ENCODE data around the gene PYDC2.

PYDC2 gene

DNA sequence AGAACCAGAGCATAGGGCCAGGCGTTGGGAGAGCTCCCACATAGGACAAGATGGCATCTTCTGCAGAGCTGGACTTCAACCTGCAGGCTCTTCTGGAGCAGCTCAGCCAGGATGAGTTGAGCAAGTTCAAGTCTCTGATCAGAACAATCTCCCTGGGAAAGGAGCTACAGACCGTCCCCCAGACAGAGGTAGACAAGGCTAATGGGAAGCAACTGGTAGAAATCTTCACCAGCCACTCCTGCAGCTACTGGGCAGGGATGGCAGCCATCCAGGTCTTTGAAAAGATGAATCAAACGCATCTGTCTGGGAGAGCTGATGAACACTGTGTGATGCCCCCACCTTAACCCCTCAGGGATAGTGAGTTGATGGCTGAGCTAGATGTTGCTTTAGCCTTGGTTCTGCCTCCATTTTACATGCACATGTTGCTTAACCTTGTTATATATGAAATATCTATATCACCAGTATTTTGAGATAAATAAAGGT is at the start of gene PYDC2:
TSS of gene PYDC2 (plus strand) at position 51 of the 483 bp plus-strand sequence. CDS start at position 51, 0 bp downstream.
- Histone ChIP-seq H3K4me1 (no peaks in the 10 kb centered on the region; a peak in 2 of 20 replicates), H3K36me3 (no peaks in the 10 kb centered on the region), H4K20me1 (no peaks in the 10 kb centered on the region), H3K9ac (no peak within 1 kb of the TSS), H3K27ac (no peak within 1 kb of the TSS), H3K4me3 (no peak within 1 kb of the TSS), H3K27me3 (no peaks in the 10 kb centered on the region), H3K4me2 (no peak within 1 kb of the TSS), H3K9me3 (replicated peaks in 1 of 11) (no peaks in the 10 kb centered on the region)
- no peak for TF ChIP-seq Cebpa-rat (IDR thresholded peaks at IDR 0.05)

DNA sequence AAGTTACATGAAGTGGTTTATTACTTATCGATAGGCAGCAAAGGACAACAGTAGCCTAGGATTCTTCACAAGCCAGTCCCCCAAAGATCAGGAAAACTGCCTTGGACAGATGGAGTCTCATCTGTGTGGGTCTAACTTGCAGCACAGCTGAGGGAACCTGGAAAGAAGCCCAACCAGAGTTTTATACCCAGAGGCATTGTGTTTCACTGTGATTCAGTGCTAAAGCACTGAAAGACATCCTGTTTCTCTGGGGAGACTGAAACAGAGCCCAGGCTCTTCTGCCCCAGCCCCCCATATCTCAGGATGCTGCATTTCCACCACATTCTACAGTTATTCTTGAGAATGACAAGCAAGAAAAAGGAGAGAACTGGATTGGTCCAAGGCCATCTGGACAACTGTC is 48.2 kb upstream of the PYDC2 start:
- H3K9me3 ChIP-seq (replicated peaks in 1 of 11): peaks cover 25 to 42% (median 30%) of the 10 kb centered on the region in 11 experiments
- no peak overlapping the region for H3K9ac ChIP-seq
- no peak overlapping the region for H3K4me3 ChIP-seq
- H3K27ac ChIP-seq: no peak overlapping the region
- H4K20me1 ChIP-seq: no peaks in the 10 kb centered on the region
- no peak overlapping the region for H3K4me2 ChIP-seq
- peaks cover 0 to 9% (median 6%) of the 10 kb centered on the region in 10 experiments; a peak in 7 of 20 replicates for H3K4me1 ChIP-seq
- TF ChIP-seq Cebpa-rat (IDR thresholded peaks at IDR 0.05): no peak
- no peaks in the 10 kb centered on the region for H3K27me3 ChIP-seq
- H3K36me3 ChIP-seq: no peaks in the 10 kb centered on the region

DNA sequence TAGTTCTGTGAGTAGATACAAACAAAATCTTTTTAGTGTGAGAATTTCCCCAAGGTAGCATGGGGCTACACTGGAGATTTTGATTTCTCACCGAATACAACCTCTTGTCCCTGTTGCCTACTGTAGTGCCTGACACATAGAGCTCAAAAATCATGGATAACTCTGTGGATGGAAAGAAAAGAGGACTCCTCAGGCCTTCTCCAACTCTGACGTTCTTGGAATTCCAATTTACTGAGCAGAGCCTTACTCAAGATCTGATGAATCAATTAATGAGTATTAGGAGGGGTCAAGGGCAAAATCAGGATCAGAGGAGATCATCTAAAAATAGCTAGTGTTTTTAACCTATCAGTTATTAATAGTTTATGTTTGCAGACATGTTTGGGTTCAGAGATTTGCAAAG is 46.7 kb upstream of the PYDC2 start:
- no peaks in the 10 kb centered on the region for H3K27me3 ChIP-seq
- H3K27ac ChIP-seq: no peak overlapping the region
- no peak overlapping the region for H3K9ac ChIP-seq
- peaks cover 23 to 37% (median 28%) of the 10 kb centered on the region in 11 experiments for H3K9me3 ChIP-seq (replicated peaks in 1 of 11)
- no peak overlapping the region for H3K4me2 ChIP-seq
- peaks cover 0 to 9% (median 6%) of the 10 kb centered on the region in 10 experiments; a peak in 7 of 20 replicates for H3K4me1 ChIP-seq
- TF ChIP-seq Cebpa-rat (IDR thresholded peaks at IDR 0.05): no peak
- H3K4me3 ChIP-seq: no peak overlapping the region
- no peaks in the 10 kb centered on the region for H3K36me3 ChIP-seq
- no peaks in the 10 kb centered on the region for H4K20me1 ChIP-seq

DNA sequence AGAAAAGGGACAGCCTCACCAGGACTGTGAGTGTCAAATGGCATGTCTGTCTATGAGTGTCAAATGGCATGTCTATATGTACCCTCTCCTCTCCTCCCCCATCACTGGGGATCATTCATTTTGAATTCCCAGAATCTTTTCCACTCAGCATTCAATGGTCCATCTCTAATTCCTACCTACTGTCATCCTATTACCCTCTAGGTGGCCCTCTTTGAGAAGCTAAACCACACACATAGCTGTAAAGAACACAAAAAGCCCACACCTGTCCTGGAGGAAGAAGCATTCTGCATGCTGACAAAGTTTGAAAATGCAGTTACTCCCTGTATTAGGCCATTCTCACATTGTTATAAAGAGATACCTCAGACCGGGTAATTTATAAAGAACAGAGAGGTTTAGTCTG is 46.2 kb upstream of the PYDC2 start:
- no peaks in the 10 kb centered on the region for H4K20me1 ChIP-seq
- no peaks in the 10 kb centered on the region for H3K36me3 ChIP-seq
- no peaks in the 10 kb centered on the region for H3K27me3 ChIP-seq
- peaks cover 19 to 32% (median 23%) of the 10 kb centered on the region in 11 experiments for H3K9me3 ChIP-seq (replicated peaks in 1 of 11)
- no peak overlapping the region for H3K27ac ChIP-seq
- H3K9ac ChIP-seq: no peak overlapping the region
- H3K4me1 ChIP-seq: peaks cover 0 to 9% (median 6%) of the 10 kb centered on the region in 10 experiments; a peak in 7 of 20 replicates
- no peak for TF ChIP-seq Cebpa-rat (IDR thresholded peaks at IDR 0.05)
- no peak overlapping the region for H3K4me3 ChIP-seq
- no peak overlapping the region for H3K4me2 ChIP-seq

DNA sequence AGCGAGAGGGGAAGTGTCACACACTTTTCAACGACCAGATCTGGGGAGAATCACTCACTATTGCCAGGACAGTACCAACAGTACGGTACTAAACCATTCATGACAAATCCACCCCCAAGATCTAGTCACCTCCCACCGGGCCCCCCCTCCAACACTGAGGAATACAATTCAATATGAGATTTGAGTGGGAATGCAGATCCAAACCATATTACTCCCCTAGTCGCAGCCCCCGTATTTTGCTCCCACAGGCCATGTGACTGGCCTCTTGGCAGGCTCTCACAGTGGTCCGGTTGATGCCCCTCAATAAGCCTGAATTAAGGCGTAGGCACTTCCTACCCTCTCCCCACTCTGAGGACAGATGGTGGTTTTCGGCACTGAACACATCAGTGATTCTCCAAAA is 45.4 kb upstream of the PYDC2 start:
- H3K36me3 ChIP-seq: no peaks in the 10 kb centered on the region
- no peak overlapping the region for H3K9ac ChIP-seq
- no peaks in the 10 kb centered on the region for H4K20me1 ChIP-seq
- H3K4me2 ChIP-seq: peak overlapping the region in 6 of 11 experiments; percentile 5 to 17 (median 16); a peak in 3 of 22 replicates
- peaks cover 0 to 9% (median 6%) of the 10 kb centered on the region in 10 experiments; a peak in 7 of 20 replicates for H3K4me1 ChIP-seq
- H3K4me3 ChIP-seq: no peak overlapping the region
- peaks cover 12 to 24% (median 15%) of the 10 kb centered on the region in 11 experiments; a peak in 19 of 22 replicates for H3K9me3 ChIP-seq (replicated peaks in 1 of 11)
- no peak for TF ChIP-seq Cebpa-rat (IDR thresholded peaks at IDR 0.05)
- no peaks in the 10 kb centered on the region for H3K27me3 ChIP-seq
- peak overlapping the region in 2 of 11 experiments; percentile 14 to 41; a peak in 1 of 22 replicates for H3K27ac ChIP-seq

DNA sequence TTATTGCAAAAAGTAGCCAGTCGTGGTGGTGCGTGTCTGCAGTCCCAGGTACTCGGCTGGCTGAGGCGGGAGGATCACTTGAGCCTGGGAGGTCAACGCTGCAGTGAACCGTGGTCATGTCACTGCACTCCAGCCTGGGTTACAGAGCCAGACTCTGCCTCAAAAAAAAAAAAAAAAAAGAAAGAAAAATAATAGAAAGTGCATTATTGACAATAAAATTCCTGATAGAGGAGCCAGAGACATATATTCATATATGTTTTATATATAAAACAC is 43.6 kb upstream of the PYDC2 start:
- no peaks in the 10 kb centered on the region for H4K20me1 ChIP-seq
- no peak overlapping the region for H3K4me3 ChIP-seq
- no peak overlapping the region for H3K27ac ChIP-seq
- no peak overlapping the region for H3K4me2 ChIP-seq
- H3K27me3 ChIP-seq: no peaks in the 10 kb centered on the region
- no peak overlapping the region for H3K9ac ChIP-seq
- no peak for TF ChIP-seq Cebpa-rat (IDR thresholded peaks at IDR 0.05)
- peaks cover 9 to 18% (median 12%) of the 10 kb centered on the region in 11 experiments; a peak in 18 of 22 replicates for H3K9me3 ChIP-seq (replicated peaks in 1 of 11)
- H3K36me3 ChIP-seq: no peaks in the 10 kb centered on the region
- peaks cover 0 to 9% (median 6%) of the 10 kb centered on the region in 10 experiments; a peak in 7 of 20 replicates for H3K4me1 ChIP-seq

DNA sequence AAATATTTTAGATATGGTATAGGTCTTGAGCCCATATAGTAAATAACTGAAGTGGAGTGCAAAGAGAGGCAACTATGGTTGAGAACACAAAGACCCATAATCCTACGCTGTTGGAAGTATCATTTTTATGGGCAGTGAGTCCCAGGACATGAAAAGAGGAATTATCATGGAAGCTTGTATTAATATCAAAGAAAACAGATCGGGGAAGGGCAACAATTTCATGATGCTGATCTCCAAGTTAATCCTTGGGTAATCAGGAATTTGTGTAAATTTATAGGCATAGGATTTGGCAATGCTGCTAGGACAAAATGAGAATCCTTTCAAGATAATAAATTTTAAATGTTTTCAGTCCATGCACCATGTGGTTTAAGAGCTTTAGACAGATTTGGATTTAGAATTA is 40.2 kb upstream of the PYDC2 start:
- H3K4me3 ChIP-seq: no peak overlapping the region
- peaks cover 0 to 2% (median 0%) of the 10 kb centered on the region in 11 experiments; a peak in 5 of 22 replicates for H3K9me3 ChIP-seq (replicated peaks in 1 of 11)
- H3K27me3 ChIP-seq: no peaks in the 10 kb centered on the region
- H3K4me2 ChIP-seq: no peak overlapping the region
- H3K27ac ChIP-seq: no peak overlapping the region
- 0 out of 20 replicates have a peak, but pooled peaks cover 0 to under 1% (median 0%) of the 10 kb centered on the region in 10 experiments for H3K4me1 ChIP-seq
- H3K9ac ChIP-seq: no peak overlapping the region
- no peaks in the 10 kb centered on the region for H3K36me3 ChIP-seq
- no peak for TF ChIP-seq Cebpa-rat (IDR thresholded peaks at IDR 0.05)
- no peaks in the 10 kb centered on the region for H4K20me1 ChIP-seq

DNA sequence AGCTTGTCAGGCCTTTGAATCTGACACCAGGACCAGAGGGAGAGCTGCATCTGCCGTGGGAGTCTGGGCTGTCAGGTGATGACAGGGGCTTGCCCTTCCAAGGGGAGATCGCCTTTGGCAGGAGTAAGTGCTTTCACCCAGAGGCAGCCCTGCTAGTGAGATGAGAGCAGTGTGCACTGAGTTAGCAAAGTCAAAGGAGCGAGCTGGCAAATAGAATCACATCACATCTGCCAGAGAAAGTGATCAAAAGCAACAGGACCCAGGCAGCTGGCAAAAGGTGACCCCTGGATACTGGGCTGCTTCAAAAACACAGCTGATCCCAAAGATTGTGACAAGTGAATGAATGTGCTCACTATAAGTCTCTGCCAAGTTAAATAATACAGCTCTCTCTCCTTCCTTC is 36.1 kb upstream of the PYDC2 start:
- Histone ChIP-seq H3K36me3 (no peaks in the 10 kb centered on the region), H3K4me3 (no peak overlapping the region)

DNA sequence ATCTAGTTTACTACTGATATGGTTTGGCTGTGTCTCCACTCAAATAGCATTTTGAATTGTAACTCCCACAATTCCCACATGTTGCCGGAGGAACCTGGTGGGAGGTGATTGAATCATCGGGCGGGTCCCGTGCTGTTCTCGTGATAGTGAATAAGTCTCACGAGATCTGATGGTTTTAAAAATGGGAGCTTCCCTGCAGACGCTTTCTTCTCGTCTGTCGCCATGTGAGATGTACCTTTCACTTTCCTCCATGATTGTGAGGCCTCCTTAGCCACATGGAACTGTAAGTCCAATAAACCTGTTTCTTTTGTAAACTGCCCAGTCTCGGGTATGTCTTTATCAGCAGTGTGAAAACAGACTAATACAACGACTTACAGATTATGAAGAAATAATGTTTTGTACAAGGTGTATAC is 35.6 kb upstream of the PYDC2 start:
- Histone ChIP-seq H3K9ac (no peak overlapping the region), H3K27me3 (no peaks in the 10 kb centered on the region), H3K36me3 (no peaks in the 10 kb centered on the region), H3K4me2 (no peak overlapping the region), H3K4me1 (no peaks in the 10 kb centered on the region), H3K9me3 (replicated peaks in 1 of 11) (no peaks in the 10 kb centered on the region), H3K27ac (no peak overlapping the region), H4K20me1 (no peaks in the 10 kb centered on the region), H3K4me3 (no peak overlapping the region)
- no peak for TF ChIP-seq Cebpa-rat (IDR thresholded peaks at IDR 0.05)

More for the DNA sequence above, 36.1 kb upstream of the PYDC2 start:
- Histone ChIP-seq H3K9me3 (replicated peaks in 1 of 11) (no peaks in the 10 kb centered on the region), H3K27me3 (no peaks in the 10 kb centered on the region), H3K4me2 (no peak overlapping the region), H3K27ac (no peak overlapping the region), H3K9ac (no peak overlapping the region), H4K20me1 (no peaks in the 10 kb centered on the region), H3K4me1 (no peaks in the 10 kb centered on the region)
- no peak for TF ChIP-seq Cebpa-rat (IDR thresholded peaks at IDR 0.05)

DNA sequence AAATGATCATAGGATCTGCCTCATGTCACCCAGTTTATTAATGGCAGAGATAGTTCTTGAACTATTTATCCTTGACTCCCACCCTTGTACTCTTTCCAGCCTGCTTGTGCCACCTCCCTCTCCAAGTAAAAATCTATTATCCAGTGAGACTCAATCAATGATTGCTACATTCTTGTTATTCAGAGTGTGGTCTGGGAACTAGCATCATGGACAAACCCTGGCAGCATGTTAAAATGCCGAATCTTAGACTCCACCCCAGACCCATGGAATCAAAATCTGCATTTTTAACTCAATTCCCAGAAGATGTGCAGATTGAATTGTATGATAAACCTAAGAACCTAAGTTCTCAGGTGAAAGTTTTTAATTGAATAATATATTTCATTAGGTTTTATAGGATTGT is 34.7 kb upstream of the PYDC2 start:
- TF ChIP-seq Cebpa-rat (IDR thresholded peaks at IDR 0.05): no peak
- H3K4me1 ChIP-seq: no peaks in the 10 kb centered on the region
- no peaks in the 10 kb centered on the region for H3K9me3 ChIP-seq (replicated peaks in 1 of 11)
- no peak overlapping the region for H3K4me2 ChIP-seq
- no peaks in the 10 kb centered on the region for H3K27me3 ChIP-seq
- H3K4me3 ChIP-seq: no peak overlapping the region
- H3K27ac ChIP-seq: no peak overlapping the region
- no peak overlapping the region for H3K9ac ChIP-seq
- H3K36me3 ChIP-seq: no peaks in the 10 kb centered on the region
- H4K20me1 ChIP-seq: no peaks in the 10 kb centered on the region
